HG03103 (cell line): ENCODE results near the gene KCNIP4.

Experiments
- ATAC-seq: cut with Tn5 transposase; IDR thresholded peaks from one replicate; pipeline ENCODE4 v1.9.1; 2021; ENCODE audit warnings: low read depth; ENCODE audit not compliant: unreplicated experiment

KCNIP4 gene

GRCh38 chr4:21856754-21857153 is 91.8 kb downstream of the KCNIP4 start:
- ATAC-seq = no peak

DNA sequence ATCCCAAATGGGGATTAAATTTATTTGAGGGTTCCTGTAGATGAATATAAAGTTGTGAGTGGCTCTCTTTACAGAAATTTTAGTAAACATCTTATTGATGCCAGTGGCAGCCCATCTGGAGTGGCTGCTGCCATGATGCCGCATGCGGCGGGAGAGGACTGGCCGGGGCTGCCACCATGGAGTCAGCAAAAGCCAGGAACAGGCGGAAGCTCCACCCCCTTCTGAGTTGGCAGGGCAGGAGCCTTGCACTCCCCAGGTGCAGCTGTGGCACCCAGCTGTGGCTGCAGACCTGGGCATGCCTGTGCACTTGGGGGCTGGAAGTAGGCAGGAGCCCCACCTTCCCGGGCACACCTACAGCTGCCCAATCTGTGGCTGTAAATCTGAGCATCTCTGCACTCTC is 92.3 kb downstream of the KCNIP4 start:
- no peak for ATAC-seq

DNA sequence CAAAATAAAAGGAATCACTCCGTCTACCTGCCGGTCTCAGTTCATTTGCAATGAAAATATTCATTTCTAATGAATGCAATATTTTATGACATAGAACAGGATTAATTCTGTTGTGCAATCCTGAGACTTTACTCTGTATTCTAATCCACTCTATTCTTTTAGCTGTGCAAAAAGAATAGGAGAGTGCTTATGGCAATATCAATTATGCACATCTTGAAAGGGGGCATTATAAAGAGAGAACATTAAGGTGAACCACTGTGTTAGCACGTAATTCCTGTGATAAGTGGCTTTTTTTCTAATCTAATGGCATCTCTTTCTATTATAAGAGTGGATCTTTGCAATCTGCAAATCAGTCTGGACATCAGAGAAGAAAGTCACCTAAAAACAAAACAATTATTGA is 99.5 kb downstream of the KCNIP4 start:
- no peak for ATAC-seq

DNA sequence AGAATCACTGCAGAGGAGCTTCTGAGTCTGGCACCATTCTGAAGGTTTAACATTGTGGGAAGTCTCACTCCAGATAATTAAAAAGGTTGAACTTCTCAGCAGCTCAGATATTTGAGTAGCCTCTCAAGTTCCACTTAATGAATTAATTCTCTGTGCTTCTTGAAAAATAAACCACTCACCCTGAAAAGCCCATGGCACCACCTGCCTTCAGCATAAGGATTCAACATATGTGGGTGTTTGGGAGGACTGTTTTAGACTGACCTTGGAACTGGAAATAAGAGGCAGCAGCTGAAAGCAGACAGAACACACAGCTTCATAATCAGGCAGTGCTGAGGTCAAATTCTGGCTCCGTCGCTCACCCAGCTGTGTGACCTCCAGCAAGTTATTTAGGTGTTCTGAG is 100.6 kb downstream of the KCNIP4 start:
- ATAC-seq = no peak

- no peak for ATAC-seq
Measured at GRCh38 chr4:21845663-21846062, 102.9 kb downstream of the KCNIP4 start.

- ATAC-seq = no peak
Measured at GRCh38 chr4:21835712-21836111, 112.9 kb downstream of the KCNIP4 start.

DNA sequence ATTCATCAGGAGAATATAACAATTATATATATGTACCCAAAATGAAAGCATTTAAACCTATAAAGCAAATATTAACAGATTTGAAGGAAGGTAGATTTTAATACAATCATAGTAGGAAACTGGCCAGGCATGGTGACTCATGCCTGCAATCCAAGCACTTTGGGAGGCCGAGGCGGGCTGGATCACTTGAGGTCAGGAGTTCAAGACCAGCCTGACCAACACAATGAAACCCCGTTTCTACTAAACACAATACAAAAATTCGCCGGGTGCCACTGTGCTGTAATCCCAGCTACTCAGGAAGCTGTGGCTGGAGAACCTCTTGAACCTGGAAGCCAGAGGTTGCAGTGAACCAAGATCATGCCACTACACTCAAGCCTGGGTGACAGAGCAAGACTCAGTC is 118.3 kb downstream of the KCNIP4 start:
- ATAC-seq = no peak

DNA sequence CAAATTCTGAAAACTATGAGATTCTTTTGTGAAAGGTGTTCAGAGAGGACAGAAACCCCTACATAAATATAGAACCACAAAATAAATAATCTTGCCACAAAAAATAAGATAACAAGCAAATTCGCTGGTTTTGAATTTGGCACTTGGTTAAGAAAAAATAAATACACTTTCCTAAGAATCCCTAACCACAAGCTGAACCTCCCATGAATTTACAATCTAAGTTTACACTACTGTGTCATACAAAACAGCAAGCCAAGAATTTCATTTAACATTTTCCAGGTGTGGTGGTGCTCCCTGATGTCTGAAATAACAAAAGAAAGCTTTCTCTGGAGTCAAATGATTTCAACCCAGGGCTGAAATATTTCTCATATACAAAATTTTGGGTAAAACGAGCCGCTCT is 121.0 kb downstream of the KCNIP4 start:
- ATAC-seq = no peak

GRCh38 chr4:21826071-21826470 is 122.5 kb downstream of the KCNIP4 start:
- ATAC-seq = no peak

DNA sequence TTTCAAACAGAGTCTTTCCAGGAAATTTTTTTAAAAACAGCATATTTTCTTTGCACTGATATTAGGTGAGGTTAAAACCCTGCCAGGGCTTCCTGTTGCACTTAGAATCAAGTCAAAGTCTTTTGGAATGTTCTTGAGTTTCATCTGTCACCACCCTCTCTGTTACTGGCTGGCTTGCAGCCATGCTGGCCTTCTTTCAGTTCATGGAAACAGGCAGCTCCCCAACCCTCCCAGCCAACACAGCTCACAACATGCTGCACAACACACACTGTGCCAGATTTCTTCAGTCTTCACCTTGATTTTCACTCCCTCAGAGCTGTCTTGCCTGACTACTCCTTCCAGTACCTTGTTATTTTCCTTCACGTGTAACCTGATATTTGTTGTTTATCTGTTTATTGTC is 129.5 kb downstream of the KCNIP4 start:
- ATAC-seq = no peak

DNA sequence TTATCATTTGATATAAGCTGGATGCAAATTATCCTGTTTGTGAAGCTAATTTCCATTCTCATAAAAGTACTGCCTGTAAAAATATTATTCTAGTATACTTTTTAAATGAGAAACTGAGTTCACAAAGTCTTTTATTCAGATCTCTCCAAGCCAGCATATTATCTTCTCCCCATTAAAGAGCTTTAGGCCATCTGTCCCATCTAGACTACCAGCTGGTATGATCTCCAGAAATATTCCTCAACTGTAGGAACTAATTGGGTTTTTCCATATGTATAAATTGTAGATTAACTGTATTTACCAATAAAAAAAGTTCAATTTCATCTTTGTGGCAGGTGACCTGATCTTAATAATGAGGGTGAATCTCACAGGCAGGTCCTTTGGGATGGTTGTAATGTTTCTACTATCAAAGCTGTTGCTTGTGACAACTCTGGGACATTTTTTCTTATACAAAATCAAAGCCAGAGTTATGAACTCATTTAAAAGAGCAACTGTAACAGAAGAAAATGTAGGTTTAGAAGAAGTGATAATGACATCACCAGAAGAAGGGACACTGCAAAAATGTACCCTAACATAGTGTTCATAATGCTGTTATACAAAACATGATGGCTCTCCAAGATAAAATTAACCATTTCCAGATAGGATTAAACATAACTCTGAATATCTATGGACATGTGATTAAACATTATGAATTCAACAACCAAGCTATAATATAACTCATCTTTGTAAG is 132.8 kb downstream of the KCNIP4 start:
- ATAC-seq = no peak

GRCh38 chr4:21811565-21811964 is 137.0 kb downstream of the KCNIP4 start:
- no peak for ATAC-seq

- ATAC-seq = no peak
Measured at GRCh38 chr4:21806991-21807390, 141.6 kb downstream of the KCNIP4 start.

DNA sequence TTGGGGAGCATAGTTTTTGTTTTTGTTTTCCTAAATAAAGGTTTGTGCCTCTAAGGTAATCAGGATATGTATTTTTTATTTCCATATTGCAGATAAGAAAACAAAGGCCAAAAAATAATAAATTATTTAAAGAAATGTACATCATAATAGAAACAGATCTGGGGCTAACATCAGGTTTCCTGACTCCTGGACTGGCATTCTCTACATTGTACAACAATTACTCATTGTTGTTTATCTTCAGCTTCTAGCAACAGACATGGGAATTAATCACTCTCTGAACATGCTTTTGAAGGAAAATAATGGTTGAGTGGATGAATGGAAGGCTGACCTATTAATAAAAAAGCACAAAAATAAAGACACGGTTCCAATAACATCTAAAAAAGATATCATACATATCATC is 146.2 kb downstream of the KCNIP4 start:
- no peak for ATAC-seq

DNA sequence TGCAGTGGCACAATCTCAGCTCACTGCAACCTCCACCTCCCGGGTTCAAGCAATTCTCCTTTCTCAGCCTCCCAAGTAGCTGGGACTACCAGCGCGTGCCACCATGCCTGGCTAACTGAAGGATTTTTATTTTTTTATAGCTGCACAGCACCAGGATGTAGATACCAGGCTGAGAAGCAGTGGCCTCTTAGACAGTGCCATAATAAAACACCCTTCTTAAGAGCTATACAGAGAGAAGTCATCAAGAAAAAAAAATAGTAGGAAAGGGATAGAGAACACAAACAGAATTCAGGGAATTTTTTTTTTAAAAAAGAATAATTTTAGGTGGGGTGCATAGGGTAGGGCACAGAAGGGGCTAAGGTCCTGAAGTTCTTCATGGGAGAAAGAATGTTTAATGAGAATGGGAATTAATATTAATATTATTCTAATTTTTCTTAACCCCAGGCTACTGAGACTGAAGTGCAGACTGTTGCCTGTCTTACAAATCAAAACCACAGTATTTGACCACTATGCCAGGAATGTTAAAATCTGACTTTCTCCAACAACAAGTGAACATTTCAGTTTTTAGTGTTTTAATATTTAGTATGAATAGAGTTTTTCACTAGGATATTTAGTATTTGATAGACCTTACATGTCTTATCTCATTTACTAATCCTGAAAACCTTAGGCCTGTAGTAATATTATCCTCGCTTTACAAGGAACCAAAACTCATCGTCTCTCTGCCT is 146.7 kb downstream of the KCNIP4 start:
- ATAC-seq = no peak

- no peak for ATAC-seq
Measured at GRCh38 chr4:21795091-21795490, 153.5 kb downstream of the KCNIP4 start.

- ATAC-seq = no peak
Measured at GRCh38 chr4:21792736-21793135, 155.8 kb downstream of the KCNIP4 start.

DNA sequence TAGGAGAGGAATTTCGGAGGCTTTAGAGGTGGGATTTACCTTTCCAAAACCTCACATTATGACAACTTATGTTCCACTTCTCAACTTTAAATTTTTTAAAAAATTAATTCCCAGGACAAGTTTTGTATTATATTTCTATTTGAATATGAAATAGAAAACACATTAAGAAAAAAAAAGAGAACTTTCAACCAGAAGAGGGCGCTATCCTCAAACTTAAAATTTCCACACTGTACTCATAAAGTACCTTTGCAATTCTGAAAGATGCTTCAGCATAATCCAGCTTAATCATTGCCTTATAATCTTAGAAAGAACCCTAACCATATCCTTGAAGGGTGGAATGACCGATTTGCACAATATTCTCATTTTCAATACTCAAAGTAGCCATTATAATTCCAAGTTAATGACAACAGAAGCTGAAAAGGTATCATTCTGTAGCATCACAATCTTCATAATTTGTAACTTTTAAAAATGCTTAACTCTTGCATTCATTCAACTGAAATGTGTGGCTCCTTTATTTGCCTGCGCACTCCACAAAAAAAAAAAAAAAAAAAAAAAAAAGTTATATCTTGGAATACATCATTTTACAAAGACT is 158.0 kb downstream of the KCNIP4 start:
- no peak for ATAC-seq

DNA sequence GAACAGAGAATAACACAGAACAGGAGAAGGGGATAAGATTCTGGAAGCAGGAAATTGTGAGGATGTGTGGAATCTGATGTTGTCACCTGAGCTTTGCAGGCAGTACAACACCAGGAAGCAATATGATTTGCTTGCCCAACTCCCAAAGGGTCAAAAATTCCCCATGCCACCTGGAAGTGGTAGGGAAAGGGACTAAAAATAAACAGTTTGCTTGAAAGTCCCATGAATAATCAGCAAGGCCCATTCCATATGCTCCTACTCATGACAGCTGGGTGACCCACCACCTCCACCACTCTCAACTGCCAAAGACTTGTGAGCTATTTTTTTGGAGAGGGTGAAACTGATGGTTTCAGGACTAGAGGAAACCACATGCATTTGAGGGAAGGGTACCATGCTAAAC is 168.4 kb downstream of the KCNIP4 start:
- ATAC-seq = no peak

- ATAC-seq = no peak
Measured at GRCh38 chr4:21778702-21779101, 169.9 kb downstream of the KCNIP4 start.

DNA sequence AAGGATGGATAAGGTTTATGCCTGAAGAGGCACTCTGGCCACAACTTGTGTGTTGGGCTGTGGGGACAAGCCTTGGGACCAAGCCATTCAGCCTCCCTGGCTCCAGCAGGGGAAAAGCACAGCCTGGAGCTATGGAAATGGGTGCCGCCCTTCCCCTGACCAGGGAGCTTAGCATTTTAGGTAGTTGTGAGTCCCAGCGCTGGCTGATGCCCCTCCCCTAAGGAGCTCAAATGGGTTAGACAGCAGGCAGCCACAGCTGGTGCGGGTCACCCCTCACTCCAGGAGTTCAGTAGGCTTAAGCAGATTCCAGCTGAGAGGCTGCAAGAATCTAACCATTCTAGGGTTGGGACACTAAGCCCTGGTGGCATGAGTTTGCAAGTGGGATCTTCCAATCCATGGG is 172.9 kb downstream of the KCNIP4 start:
- no peak for ATAC-seq
